HEK293T (cell line): ENCODE measurements around the gene IL4I1.

Source experiments
- ARNT ChIP-seq: fragments of 450-650 bp; IDR thresholded peaks from 2 replicates; pipeline ENCODE4 v1.6.1; 2017; ENCODE audit warnings: mild to moderate bottlenecking
- BHLHE40 ChIP-seq: fragments of 450-650 bp; IDR thresholded peaks from 2 replicates; pipeline ENCODE4 v1.6.1; 2016; ENCODE audit warnings: mild to moderate bottlenecking, moderate library complexity, borderline replicate concordance
- ELF4 ChIP-seq: fragments of 450-650 bp; IDR thresholded peaks from 2 replicates; pipeline ENCODE4 v1.6.1; 2017; ENCODE audit warnings: antibody characterized with exemption
- FOXA1 ChIP-seq: fragments of 450-650 bp; IDR thresholded peaks from 2 replicates; pipeline ENCODE4 v1.6.1; 2016; ENCODE audit warnings: mild to moderate bottlenecking
- FOXM1 ChIP-seq: fragments of 450-650 bp; IDR thresholded peaks from 2 replicates; pipeline ENCODE4 v1.6.1; 2017; ENCODE audit warnings: mild to moderate bottlenecking, borderline replicate concordance
- SUZ12 ChIP-seq: fragments of 450-650 bp; IDR thresholded peaks from 2 replicates; pipeline ENCODE4 v1.6.1; 2016; ENCODE audit warnings: mild to moderate bottlenecking
- TARDBP ChIP-seq: fragments of 450-650 bp; IDR thresholded peaks from 2 replicates; pipeline ENCODE4 v1.6.1; 2016

DNA sequence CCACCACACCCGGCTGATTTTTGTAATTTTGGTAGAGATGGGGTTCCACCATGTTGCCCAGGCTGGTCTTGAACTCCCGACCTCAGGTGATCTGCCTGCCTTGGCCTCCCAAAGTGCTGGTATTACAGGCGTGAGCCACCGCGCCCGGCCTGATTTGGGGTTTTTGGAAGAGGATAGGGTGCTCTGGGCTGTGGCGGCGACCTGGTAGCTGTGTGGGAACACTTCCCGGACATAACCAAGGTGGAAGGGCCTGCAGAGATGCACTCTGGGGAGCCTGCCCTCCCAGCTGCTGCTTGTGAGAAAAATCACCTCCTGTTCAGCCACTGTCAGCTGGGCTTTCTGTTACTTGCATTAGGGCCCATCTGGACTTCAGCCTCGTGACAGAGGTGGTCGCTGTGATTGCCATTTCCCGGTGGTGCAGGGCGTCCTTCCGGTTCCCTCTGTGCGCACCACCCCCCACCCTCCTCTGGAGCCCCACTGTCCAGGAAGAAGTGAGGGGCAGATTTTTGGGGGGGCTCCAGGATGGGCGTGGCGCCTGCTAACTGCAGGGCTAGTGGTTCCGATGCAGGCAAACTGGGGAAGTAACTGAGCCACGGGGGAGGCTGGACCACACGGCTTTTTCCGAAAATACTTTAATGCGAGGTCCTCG, 7.5 kb downstream of the IL4I1 start:
- TF ChIP-seq SUZ12 (no peak), FOXM1 (no peak), ELF4 (no peak), ARNT (no peak), BHLHE40 (no peak), TARDBP (no peak), FOXA1 (no peak)
